Heart left ventricle (tissue), 16 donors: ENCODE data around the gene SLC10A4. TPM values are rescaled to one million over a fixed set of nuclear protein-coding genes. Genes with fewer than 3 reads are reported as not detected.

Experiments used
- ATAC-seq, 4 donors: fragments of 200-7000 bp; cut with Tn5 transposase; one replicate each; pipeline ENCODE4 v1.9.1; 2020 to 2022; ENCODE audit warnings: moderate library complexity in 4 of 4, mild to moderate bottlenecking in 3 of 4, moderate number of reproducible peaks in 1 of 4
- DNase-seq, 5 donors: peaks; one replicate each; pipeline ENCODE4 v3.0.0-alpha.2; 2020
- H3K27ac ChIP-seq, 12 donors: fragments of 200-600 bp; sonication (generic) in 4 of 12; one replicate each; pipeline versions ENCODE4 v1.5.0 to v1.8.0; 2016 to 2022; ENCODE audit warnings: mild to moderate bottlenecking in 2 of 12
- H3K27me3 ChIP-seq, 9 donors: fragments of 200-600 bp; sonication (generic) in 2 of 9; one replicate each; pipeline versions ENCODE4 v1.5.1 to v1.8.0; 2016 to 2022; ENCODE audit warnings: mild to moderate bottlenecking in 3 of 9
- H3K36me3 ChIP-seq, 9 donors: fragments of 200-600 bp; sonication (generic) in 2 of 9; one replicate each; pipeline versions ENCODE4 v1.5.0 to v1.8.0; 2018 to 2022; ENCODE audit warnings: mild to moderate bottlenecking in 2 of 9
- H3K4me1 ChIP-seq, 12 donors: fragments of 200-600 bp; sonication (generic) in 4 of 12; one replicate each; pipeline versions ENCODE4 v1.5.0 to v1.8.0; 2016 to 2022; ENCODE audit warnings: mild to moderate bottlenecking in 3 of 12
- H3K4me3 ChIP-seq, 12 donors: fragments of 200-600 bp; sonication (generic) in 4 of 12; one replicate each; pipeline versions ENCODE4 v1.5.0 to v1.8.0; 2017 to 2022; ENCODE audit warnings: mild to moderate bottlenecking in 9 of 12, moderate library complexity in 4 of 12
- H3K9me3 ChIP-seq, 12 donors: fragments of 200-600 bp; sonication (generic) in 4 of 12; one replicate each; pipeline versions ENCODE4 v1.5.0 to v1.8.0; 2016 to 2022; ENCODE audit warnings: mild to moderate bottlenecking in 1 of 12
- POLR2A ChIP-seq, 2 donors: fragments of 450-650 bp; IDR thresholded peaks; one replicate each; pipeline ENCODE4 v1.6.1; 2017; ENCODE audit warnings: antibody characterized with exemption in 2 of 2, mild to moderate bottlenecking in 2 of 2, moderate library complexity in 2 of 2
- intact Hi-C, 10 donors: fragments of 100-400 bp; cut with DNase I; formaldehyde crosslinking; loops; one replicate each; pipeline versions ENCODE4 v1.11.1 to v1.14.2; 2022
- polyA plus RNA-seq, 2 donors: library from polyadenylated mRNA; stranded (reverse); fragments of 200-250 nt; gene quantifications; one replicate each; pipeline ENCODE4 v1.2.3, GENCODE V29; 2013
- total RNA-seq, 9 donors: library from RNA; depleted of rRNA in 2 of 9; stranded (reverse); fragments of >200 nt in 2 of 9; fragmentation: NEBNext Ultra II Directional in 3 of 9; extraction: Animal tissue kit (Norgen Biotek cat#: 25700) in 3 of 9; gene quantifications; one replicate each; pipeline versions ENCODE4 v1.1.0 to v1.2.4, GENCODE V29; 2016 to 2023
- TF ChIP-seq, protein P1 (sequence below), 12 donors: fragments of 200-600 bp; sonication (generic) in 4 of 12; IDR thresholded peaks; one replicate each; pipeline versions ENCODE4 v1.5.0 to v1.8.0; 2018 to 2022; ENCODE audit warnings: antibody characterized with exemption in 12 of 12, mild to moderate bottlenecking in 5 of 12
- donor health status: ischemic (EF 13 %, LVEDD 7.1; RV severe dilation, severe dysfunction).
- donor health status: healthy with polysubstance abuse.
- donor health status: DM: no; HTN: yes; CAD: no.
- donor health status: DM: no; HTN: no; CAD: no.
- donor health status: ischemic (EF 25% LVEDD 6.9; RV normal size, moderate dysfunction).
- donor health status: ischemic (EF 25% LVEDD 5.7; RV mildly dilated, moderate dysfunction).
- donor health status: healthy.
- donor health status: DM: yes; HTN: yes; CAD: no.
- donor health status: ischemic (EF 35%, LVEDD 5.7; RV mildly dilated, moderate dysfunction).
- donor health status: nonischemic (EF 11% LVEDD 7.7; RV severe dilation, severe dysfunction).
- donor health status: DM: yes; HTN: yes; CAD: no.
- donor health status: PGD.
- donor health status: ischemic (EF 29% LVEDD 5.4; RV normal size, mild dysfunction).
- donor health status: nonischemic (EF 23%, LVEDD 6.1; RV moderate dilation, normal function).

The SLC10A4 gene
- total and polyA plus RNA-seq, 11 donors, result 0.15 to 0.45 (median 0.33) TPM; not detected in 4

DNA sequence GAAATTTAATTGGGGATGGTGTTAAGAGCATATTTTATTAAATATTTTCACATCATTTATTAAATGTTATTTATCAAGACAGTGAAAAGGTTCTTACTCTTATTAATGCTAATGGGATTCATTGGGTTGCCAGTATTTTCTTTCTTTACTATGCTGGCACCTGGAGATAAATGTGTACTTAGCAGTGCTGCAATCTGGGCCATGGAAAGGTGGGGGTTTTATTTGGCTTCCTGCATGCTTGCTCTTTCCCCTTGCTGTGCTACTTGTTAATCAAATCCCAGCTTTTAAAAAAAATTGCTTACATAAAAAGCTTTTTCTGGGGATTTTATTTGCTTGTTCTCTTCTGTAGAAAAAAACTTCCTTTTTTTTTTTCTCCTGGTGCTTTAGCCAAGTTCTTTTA is 55.2 kb downstream of the SLC10A4 start:
- Histone ChIP-seq H3K27ac (no peak overlapping the region), H3K36me3 (peaks cover 0 to 88% (median 73%) of the 10 kb centered on the region in 9 donors), H3K9me3 (no peaks in the 10 kb centered on the region), H3K4me3 (no peak overlapping the region), H3K27me3 (no peaks in the 10 kb centered on the region), H3K4me1 (peaks cover 0 to 10% (median 0%) of the 10 kb centered on the region in 12 donors)
- DNase-seq, result no peak
- no peak for TF ChIP-seq POLR2A (IDR thresholded peaks at IDR 0.05)
- TF ChIP-seq, protein P1, sequence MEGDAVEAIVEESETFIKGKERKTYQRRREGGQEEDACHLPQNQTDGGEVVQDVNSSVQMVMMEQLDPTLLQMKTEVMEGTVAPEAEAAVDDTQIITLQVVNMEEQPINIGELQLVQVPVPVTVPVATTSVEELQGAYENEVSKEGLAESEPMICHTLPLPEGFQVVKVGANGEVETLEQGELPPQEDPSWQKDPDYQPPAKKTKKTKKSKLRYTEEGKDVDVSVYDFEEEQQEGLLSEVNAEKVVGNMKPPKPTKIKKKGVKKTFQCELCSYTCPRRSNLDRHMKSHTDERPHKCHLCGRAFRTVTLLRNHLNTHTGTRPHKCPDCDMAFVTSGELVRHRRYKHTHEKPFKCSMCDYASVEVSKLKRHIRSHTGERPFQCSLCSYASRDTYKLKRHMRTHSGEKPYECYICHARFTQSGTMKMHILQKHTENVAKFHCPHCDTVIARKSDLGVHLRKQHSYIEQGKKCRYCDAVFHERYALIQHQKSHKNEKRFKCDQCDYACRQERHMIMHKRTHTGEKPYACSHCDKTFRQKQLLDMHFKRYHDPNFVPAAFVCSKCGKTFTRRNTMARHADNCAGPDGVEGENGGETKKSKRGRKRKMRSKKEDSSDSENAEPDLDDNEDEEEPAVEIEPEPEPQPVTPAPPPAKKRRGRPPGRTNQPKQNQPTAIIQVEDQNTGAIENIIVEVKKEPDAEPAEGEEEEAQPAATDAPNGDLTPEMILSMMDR (IDR thresholded peaks at IDR 0.05), result no peak
- ATAC-seq, result no peak
- intact Hi-C loops, result no loop called here

Other genes starting within 250 kb of the SLC10A4 start
- 1 to 10 TPM; 1.1 to 4.5 (median 2.4) TPM for gene TEC, start 213.5 kb upstream of the SLC10A4 start, total RNA-seq
- 1 to 10 TPM; 1.1 to 2.1 TPM for gene TEC, start 213.5 kb upstream of the SLC10A4 start, polyA plus RNA-seq
- 100 to 1,000 TPM; 106 to 178 (median 138) TPM for gene SLAIN2, start 141.8 kb upstream of the SLC10A4 start, total RNA-seq
- 100 to 1,000 TPM in 1 of 2 donors, 10 to 100 TPM in 1; 26.0 to 107 TPM for gene SLAIN2, start 141.8 kb upstream of the SLC10A4 start, polyA plus RNA-seq
- not detected for gene ZAR1, start 6.9 kb downstream of the SLC10A4 start, total RNA-seq
- gene ZAR1, start 6.9 kb downstream of the SLC10A4 start, polyA plus RNA-seq, result not detected